Measurements from ENCODE around the gene SPATA16.

Gene SPATA16

GRCh38 chr3:172953571-172953970 lies 187.5 kb downstream of the SPATA16 start:
- TF ChIP-seq EZH2phosphoT487 (IDR thresholded peaks at IDR 0.05; ENCODE audit: borderline replicate concordance), result no peak
- TF ChIP-seq CTCF (conservative IDR thresholded peaks at IDR 0.05; ENCODE audit: low read length), result no peak
- H3K9me2 ChIP-seq (replicated peaks; ENCODE audit: low read depth, low read length), result no peaks in the 10 kb centered on the region
- no peaks in the 10 kb centered on the region for H3K9me3 ChIP-seq (ENCODE audit: insufficient read depth, low read depth, low read length)
- no peak overlapping the region for H3K4me3 ChIP-seq (ENCODE audit: low read length, poor library complexity, severe bottlenecking)
- no peaks in the 10 kb centered on the region for H4K20me1 ChIP-seq (ENCODE audit: insufficient read depth, low read length, poor library complexity, severe bottlenecking)
- no peaks in the 10 kb centered on the region for H3K27me3 ChIP-seq (ENCODE audit: insufficient read depth, low read length, poor library complexity, severe bottlenecking)
- no peak overlapping the region for H3K4me2 ChIP-seq (ENCODE audit: low read depth, low read length, poor library complexity, severe bottlenecking)
- no peaks in the 10 kb centered on the region for H3F3A ChIP-seq (ENCODE audit: low read depth)
- H2AFZ ChIP-seq (ENCODE audit: low read length), result no peak overlapping the region
- peaks cover 2% of the 10 kb centered on the region for H3K4me1 ChIP-seq (ENCODE audit: insufficient read depth, low read length, poor library complexity, severe bottlenecking)
- H3K36me3 ChIP-seq (ENCODE audit: insufficient read depth, low read length), result no peaks in the 10 kb centered on the region
- H3K9ac ChIP-seq (ENCODE audit: low read depth, low read length, poor library complexity, severe bottlenecking), result no peak overlapping the region
- no peaks in the 10 kb centered on the region for H3K79me2 ChIP-seq (ENCODE audit: insufficient read depth, low read length)

GRCh38 chr3:172951511-172951910 lies 189.5 kb downstream of the SPATA16 start:
- Histone ChIP-seq H3K27me3 (ENCODE audit: insufficient read depth, low read length, poor library complexity, severe bottlenecking) (no peaks in the 10 kb centered on the region), H3K36me3 (ENCODE audit: insufficient read depth, low read length) (no peaks in the 10 kb centered on the region), H3K9ac (ENCODE audit: low read depth, low read length, poor library complexity, severe bottlenecking) (no peak overlapping the region), H3F3A (ENCODE audit: low read depth) (no peaks in the 10 kb centered on the region), H4K20me1 (ENCODE audit: insufficient read depth, low read length, poor library complexity, severe bottlenecking) (no peaks in the 10 kb centered on the region), H3K9me3 (ENCODE audit: insufficient read depth, low read depth, low read length) (no peaks in the 10 kb centered on the region), H3K4me3 (ENCODE audit: low read length, poor library complexity, severe bottlenecking) (no peak overlapping the region), H3K4me2 (ENCODE audit: low read depth, low read length, poor library complexity, severe bottlenecking) (no peak overlapping the region), H3K4me1 (ENCODE audit: insufficient read depth, low read length, poor library complexity, severe bottlenecking) (peaks cover 2% of the 10 kb centered on the region), H3K79me2 (ENCODE audit: insufficient read depth, low read length) (no peaks in the 10 kb centered on the region), H2AFZ (ENCODE audit: low read length) (no peak overlapping the region), H3K9me2 (replicated peaks; ENCODE audit: low read depth, low read length) (no peaks in the 10 kb centered on the region)
- no peak for TF ChIP-seq EZH2phosphoT487 (IDR thresholded peaks at IDR 0.05; ENCODE audit: borderline replicate concordance)
- TF ChIP-seq CTCF (conservative IDR thresholded peaks at IDR 0.05; ENCODE audit: low read length), result no peak

GRCh38 chr3:172946061-172946460 lies 195.0 kb downstream of the SPATA16 start:
- Histone ChIP-seq H2AFZ (ENCODE audit: low read length) (no peak overlapping the region), H3K36me3 (ENCODE audit: insufficient read depth, low read length) (no peaks in the 10 kb centered on the region), H3K27me3 (ENCODE audit: insufficient read depth, low read length, poor library complexity, severe bottlenecking) (no peaks in the 10 kb centered on the region), H4K20me1 (ENCODE audit: insufficient read depth, low read length, poor library complexity, severe bottlenecking) (no peaks in the 10 kb centered on the region), H3K9me2 (replicated peaks; ENCODE audit: low read depth, low read length) (no peaks in the 10 kb centered on the region), H3K79me2 (ENCODE audit: insufficient read depth, low read length) (no peaks in the 10 kb centered on the region), H3K4me1 (ENCODE audit: insufficient read depth, low read length, poor library complexity, severe bottlenecking) (no peaks in the 10 kb centered on the region), H3K4me3 (ENCODE audit: low read length, poor library complexity, severe bottlenecking) (no peak overlapping the region), H3K9ac (ENCODE audit: low read depth, low read length, poor library complexity, severe bottlenecking) (no peak overlapping the region), H3F3A (ENCODE audit: low read depth) (no peaks in the 10 kb centered on the region), H3K4me2 (ENCODE audit: low read depth, low read length, poor library complexity, severe bottlenecking) (no peak overlapping the region), H3K9me3 (ENCODE audit: insufficient read depth, low read depth, low read length) (no peaks in the 10 kb centered on the region)
- TF ChIP-seq EZH2phosphoT487 (IDR thresholded peaks at IDR 0.05; ENCODE audit: borderline replicate concordance) (no peak), CTCF (conservative IDR thresholded peaks at IDR 0.05; ENCODE audit: low read length) (no peak)

All from Loucy (cell line).